ENCODE results near the gene STARD9.
"Not testable (repeated sequence)": the region's sequence is repeated elsewhere in the genome, so short reads cannot be mapped to it uniquely, and the experiment has no call there.

STARD9 gene

DNA sequence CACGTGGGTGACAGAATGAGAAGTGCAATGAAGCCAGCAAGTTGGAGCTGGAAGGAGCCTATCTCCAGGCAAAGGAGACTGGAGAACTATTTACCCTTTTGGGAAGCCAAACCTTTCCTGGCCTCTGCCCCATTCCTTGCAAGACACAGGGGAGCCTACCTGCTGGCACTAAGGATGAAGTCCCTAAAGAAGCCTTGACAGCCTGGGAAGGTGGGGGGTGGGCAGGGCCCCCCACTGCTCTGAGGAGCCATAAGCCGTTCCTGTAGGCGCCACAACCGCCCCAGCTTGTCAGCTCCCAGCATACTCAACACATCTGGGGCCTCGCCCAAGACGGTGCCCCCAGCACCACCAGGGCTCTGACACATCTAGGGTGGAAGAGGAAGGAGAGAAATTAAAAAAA lies 156.1 kb downstream of the STARD9 start:
- DNase-seq: no peak

DNA sequence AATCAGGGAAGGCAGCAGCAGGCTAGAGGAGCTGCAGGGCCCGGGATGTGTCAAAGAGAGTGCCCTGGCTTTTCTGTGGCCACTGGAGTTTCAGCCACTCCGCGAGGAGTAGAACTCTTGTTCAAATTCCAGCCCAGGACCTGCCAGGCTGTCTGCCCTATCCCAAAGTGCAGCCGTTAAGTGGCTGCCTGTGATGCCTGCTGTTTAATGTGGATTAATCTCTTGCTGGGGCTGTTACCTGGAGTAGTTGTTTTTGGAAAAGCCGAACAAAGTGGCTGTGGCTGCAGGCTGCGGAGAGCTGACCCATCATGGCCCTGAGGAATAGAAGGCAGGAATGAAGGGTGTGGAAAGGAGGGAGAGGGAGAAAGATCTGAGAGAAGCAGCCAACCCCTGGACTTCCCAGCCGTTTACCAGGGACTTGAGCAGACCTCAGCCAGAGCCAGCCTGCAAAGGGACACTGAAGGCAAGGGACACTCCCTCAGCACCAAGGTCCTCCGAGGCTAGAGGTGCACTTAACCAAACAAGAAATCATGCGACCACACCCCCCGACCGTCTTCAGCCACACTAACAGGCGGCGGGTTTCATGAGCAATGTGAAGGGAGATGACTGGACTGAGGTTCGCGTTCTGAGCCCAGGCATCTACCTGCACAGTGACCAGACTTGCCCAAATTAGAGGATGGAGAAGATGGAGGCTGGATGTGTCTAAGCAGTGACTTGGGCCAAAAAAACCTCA lies 156.9 kb downstream of the STARD9 start:
- DNase-seq: no peak

DNA sequence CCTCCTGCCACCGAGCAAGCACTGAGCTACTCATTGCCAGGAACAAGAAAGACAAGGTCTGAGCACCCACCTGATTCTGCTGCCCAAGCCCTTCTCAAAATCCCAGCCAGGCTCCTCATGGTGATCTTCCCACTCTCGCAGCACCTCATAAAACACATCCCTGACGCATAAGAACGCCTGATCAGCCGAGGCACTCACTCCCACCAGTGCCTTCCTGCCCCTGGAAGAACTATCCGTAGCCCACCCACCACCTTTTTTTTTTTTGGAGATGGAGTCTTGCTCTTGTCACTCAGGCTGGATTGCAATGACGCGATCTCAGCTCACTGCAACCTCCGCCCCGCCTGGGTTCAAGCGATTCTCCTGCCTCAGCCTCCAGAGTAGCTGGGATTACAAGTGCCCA lies 157.6 kb downstream of the STARD9 start:
- no peak for DNase-seq

DNA sequence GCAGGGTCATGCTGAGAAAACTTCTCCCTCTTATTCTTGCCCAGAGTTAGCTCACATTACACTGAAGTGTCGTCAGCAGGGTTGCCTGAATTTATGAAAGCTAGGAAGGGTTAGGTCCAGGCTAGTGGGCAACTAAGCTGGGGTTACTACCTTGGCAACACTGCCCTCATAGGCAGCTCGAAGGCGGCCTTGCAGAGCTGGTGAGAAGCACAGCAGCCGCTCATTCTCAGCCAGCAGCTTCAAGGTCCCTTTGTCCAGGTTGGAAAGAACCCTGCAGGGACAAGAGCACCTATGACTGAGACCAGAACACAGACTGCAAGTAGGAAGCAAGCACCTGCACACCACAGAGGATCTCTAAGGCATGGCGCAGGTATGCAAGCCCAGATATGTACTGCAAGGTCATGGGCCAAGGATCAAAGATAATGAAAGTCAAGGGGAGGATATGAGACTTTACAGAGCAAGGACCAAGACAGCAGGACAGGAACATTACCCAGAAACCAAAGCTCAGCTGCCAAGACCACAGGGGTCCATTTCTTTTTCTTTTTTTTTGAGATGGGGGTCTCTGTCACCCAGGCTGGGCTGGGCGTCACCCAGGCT lies 158.8 kb downstream of the STARD9 start:
- no peak for DNase-seq

DNA sequence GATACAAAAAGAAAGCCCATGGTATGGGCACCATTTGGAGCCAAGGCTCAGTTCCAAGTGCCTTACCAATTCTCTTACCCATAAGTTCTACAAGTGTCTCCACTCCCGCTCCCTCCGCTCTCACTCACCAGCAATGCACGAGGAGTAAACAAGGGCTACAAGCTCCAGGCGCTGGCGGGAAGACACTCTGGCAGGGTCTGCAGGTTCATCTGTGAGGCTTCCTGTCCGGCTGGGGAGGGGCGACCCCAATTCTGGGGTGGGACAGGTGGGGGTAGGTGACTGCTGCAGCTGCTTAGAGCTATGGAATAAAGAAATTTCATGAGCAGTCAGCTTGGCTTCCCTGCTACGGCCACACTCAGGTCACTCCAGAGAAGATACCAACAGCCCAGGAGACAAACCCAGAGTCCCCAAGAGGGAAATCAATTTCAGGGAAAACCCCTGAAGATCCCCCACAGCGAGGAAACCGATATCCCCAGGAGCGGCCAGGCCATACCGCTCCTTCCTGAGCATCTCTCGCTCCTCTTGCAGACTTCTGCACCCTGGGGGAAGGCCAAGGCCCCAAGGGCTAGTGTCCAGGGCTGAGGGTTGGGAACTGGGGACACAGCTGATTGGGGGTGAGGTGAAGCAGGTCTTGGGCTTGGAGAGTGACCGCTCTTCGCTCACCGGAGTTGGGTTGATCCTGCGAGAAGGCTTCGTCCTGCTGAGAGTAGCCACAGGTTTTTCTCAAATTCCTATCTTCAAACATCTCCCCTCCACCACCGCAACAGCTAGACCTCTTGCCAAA lies 160.2 kb downstream of the STARD9 start:
- DNase-seq: no peak

DNA sequence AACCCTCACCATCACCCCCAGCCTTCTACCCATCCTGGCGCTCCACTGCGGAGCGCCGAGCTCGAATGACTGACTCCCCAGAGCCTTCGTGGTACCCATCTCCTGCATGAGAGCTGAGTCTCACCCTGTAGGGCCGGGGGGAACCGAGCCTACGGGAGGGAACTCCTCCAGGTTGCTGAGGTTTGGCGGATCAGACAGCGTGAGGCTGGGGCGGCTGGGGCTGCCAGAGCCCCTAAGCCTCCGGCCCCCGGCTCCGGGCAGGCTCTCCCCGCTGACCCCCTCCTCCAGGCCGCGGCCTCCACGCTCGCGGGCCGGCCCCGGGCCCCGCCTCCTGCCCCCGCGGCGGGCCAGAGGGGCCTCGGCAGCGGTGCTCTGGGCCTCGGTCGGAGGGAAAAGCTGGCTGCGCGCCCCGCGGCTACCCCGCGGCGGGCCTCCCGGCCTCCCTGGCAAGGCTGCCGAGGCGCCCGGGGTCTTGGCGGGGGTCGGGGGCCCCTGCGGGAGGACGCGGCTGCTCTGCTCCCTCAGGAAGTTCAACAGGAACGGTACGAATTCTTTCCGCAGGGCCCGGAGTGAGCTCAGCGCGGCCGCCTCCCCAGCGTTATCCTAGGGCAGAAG lies 160.9 kb downstream of the STARD9 start:
- no peak for DNase-seq

DNA sequence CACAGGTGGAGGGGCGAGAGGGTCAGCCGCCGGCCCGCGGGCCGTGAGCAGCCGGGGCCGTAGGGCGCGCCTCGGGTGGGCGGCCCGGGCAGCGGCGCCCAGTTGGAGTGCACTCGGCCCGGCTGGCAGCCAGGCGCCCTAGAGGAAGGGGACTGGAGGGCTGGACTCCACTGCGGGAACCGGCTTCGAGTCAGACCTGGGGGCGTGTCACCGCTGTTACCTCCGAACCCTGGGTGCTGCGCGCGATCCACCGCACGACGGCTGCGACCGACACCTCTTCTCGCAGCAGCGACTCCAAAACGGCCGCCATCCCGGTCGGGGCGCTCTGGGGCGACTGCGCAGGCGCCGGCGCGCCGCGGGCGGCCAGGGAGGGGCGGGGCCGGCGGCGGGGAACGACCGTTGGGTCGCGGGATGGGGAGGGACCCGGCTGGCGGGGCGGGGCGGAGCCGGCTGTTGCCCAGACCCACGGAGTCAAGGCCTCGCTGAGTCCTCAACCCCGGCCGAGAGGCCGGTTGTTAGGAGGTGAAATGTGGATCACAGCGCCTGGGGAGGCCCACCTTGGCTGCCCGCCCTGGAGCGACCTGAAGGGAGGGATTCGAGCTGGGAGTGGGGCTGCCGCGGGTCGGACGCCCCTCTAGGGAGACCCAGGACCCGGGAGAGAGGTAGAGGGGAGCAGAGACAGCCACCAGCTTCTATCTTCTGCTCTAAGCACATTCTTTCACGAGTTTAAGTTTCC lies 161.6 kb downstream of the STARD9 start, which contains the start of gene CDAN1:
CDAN1 (minus strand) TSS at position 336 of the 736 bp plus-strand sequence; CDS start at position 310, 26 bp downstream.
- no peak for DNase-seq

DNA sequence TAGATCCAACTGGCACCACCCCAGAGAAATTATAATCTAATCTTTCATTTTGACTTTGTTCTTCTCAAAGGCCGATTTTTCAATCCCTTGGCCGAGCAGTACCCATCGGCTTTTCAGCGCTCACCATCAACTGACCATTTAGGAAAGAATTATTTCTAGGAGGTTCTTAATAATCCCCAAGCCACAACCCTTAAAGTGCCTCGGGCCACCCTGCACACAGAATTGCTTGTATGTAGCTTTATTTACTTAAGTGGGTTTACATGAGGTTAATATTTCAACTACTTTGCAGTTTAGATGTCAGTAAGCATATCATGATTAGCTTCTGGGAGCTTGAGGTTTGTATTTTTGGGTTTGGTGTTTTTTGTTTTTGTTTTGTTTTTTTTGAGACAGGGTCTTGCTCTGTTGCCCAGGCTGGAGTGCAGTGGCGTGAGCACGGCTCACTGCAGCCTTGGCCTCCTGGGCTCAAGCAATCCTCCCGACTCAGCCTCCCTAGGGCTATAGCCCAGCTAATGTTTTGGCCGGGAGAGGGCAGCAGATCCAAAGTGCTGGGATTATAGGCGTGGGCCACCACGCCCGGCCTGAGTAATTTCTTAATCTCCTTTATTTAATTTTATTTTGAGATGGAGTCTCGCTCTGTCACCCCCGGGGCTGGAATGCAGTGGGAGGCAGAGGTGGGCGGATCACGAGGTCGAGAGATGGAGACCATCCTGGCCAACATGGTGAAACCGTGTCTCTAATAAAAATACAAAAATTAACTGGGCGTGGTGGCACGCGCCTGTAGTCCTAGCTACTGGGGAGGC lies 162.3 kb downstream of the STARD9 start:
- no peak for DNase-seq

DNA sequence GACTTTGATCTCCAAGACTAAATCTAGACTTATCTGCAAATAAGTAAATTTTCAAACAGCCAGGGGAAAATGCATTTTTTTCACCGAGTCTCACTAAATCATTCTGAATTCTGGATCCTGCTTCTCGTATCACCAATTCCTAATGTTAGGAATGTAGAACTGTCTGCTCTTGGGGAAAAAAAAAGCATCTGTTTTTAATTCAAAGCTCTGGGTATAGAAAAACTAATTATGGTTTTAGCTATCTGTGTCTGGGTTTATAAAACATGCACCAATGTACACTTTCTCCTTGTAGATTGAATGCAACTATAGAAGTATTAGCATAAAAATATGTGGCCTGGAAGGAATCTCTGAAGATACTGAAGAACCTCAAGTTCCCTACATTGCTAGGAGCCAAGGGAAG lies 166.3 kb downstream of the STARD9 start:
- no peak for DNase-seq

DNA sequence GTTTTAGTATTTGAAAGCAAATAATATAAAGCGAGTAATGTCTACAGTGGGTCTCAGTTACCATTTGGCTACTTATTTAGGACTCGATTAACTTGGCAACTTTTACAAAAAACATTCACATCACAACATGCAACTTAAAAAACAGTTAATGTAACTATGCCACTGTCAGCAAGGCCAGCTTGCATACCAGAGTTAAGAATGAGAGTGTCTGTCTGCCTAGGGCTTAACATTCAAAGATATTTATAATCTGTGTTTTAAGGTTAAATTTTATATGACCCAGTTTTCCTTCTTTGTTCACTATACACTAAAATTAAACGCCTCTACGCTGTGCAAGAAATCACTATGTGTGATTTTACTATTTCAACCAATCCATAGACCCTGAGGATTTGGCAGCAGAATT lies 166.7 kb downstream of the STARD9 start:
- no peak for DNase-seq

DNA sequence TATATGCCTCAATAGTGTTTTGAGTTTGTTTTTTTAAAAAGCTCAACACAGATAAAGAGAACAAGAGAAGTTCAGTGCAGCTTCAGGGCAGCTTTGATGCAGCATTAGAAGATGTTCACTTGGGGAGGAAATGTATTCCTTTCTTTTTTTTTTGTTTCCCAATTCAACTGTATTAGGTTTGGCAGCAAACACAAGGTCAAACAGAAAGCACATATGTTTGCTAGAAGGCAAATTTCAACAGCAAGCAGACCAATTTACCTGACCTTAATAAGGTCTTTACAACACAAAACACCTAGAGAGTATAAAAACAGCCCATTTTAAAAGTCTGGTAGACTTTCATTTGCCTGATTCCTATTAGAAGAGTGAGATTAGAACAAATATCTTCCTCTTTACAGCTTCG lies 168.8 kb downstream of the STARD9 start:
- no peak for DNase-seq

DNA sequence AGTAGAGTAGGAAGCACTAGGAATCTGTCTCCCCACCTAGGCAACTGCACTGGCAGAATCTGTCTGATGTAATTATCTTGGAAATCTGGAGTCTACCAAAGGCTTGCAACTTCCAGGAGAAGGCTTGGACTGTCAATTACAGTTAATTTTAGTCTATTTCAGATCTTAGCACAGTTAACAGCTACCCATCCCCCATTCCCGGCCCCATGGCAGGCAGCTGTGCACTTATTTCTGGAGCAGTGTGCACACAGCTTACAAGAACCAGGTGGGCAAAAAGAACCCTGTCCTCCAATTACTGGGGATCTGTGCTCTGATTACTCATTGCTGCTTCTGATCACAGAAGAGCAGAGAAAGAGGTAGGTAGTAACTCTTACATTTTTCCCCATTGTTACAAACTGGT lies 173.9 kb downstream of the STARD9 start:
- no peak for DNase-seq

DNA sequence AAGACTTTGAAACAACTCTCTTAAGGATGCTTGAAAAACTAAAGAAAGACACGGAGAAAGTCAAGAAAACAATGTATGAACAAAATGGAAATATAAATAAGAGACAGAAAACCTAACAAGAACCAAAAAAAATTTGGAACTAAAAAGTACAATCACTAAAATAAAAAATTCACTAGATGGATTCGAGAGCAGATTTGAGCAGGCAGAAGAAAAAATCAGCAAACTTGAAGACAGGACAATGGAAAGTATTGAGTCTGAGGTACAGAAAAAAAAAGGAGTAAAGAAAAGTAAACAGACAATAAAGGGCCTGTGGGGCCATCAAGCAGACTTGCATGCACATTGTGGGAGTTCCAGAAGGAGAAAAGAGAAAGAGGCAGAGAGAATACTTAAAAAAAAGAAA lies 174.9 kb downstream of the STARD9 start:
- no peak for DNase-seq

DNA sequence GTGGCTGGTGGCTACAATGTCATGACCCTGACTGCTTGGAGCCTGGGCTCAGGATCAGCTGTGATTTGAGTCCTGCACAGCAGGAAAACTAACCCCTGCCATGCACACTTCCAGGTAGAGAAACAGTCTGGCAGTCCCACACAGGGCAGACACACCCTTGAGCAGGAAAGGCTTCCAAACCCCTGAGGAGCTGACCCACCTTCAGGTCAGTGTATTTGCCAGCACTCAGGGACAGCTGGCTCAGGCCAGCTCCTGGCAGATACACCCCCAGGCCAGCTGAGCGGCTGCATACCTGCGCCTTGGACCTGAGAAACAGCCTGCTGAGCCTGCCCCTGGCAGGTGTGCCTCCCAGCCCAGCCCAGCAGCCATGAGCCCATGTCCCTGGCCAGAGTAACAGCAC lies 183.7 kb downstream of the STARD9 start:
- DNase-seq: no peak

DNA sequence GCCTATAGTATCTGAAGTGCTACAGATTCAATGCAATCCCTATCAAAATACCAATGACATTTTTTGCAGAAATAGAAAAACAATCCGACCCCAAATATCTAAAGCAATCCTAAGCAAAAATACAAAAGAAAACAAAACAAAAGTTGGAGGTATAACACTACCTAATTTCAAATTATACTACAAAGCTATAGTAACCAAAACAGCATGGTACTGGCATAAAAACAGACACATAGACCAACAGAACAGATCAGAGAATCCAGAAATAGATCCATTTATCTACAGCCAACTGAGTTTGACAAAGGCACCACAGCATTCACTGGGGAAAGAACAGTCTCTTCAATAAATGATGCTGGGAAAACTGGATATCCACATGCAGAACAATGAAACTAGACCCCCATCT lies 185.4 kb downstream of the STARD9 start:
- DNase-seq: no peak

DNA sequence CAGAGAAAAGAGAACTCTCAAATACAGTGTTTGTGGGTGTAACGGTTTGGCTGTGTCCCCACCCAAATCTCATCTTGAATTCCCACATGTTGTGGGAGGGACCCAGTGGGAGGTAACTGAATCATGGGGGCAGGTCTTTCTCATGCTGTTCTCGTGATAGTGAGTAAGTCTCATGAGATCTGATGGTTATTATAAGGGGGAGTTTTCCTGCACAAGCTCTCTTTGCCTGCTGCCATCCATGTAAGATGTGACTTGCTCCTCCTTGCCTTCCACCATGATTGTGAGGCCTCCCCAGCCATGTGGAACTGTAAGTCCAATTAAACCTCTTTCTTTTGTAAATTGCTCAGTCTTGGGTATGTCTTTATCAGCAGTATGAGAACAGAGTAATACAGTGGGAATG lies 186.4 kb downstream of the STARD9 start:
- DNase-seq: not testable (repeated sequence)

DNA sequence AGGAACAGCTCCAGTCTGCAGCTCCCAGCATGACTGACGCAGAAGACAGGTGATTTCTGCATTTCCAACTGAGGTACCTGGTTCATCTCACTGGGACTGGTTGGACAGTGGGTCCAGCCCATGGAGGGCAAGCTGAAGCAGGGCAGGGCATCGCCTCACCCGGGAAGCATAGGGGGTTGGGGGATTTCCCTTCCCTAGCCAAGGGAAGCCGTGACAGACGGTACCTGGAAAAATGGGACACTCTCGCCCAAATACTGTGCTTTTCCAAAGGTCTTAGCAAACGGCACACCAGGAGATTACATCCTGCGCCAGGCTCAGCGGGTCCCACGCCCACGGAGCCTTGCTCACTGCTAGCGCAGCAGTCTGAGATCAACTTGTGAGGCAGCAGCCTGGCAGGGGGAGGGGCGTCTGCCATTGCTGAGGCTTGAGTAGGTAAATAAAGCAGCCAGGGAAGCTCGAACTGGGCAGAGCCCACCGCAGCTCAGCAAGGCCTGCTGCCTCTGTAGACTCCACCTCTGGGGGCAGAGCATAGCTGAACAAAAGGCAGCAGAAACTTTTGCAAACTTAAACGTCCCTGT lies 188.8 kb downstream of the STARD9 start:
- DNase-seq: not testable (repeated sequence)

DNA sequence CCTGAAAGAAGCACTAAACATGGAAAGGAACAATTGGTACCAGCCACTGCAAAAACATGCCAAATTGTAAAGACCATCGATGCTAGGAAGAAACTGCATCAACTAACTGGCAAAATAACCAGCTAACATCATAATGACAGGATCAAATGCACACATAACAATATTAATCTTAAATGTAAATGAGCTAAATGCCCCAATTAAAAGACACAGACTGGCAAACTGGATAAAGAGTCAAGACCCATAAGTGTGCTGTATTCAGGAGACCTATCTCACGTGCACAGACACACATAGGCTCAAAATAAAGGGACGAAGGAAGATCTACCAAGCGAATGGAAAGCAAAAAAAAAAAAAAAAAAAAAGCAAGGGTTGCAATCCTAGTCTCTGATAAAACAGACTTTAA lies 190.7 kb downstream of the STARD9 start:
- DNase-seq: not testable (repeated sequence)

All from NCI-H1417 treated with DMSO at 0.1 percent for 48 hours (cell line).